ENCODE data around the gene ZNF664. TPM values are rescaled to one million over a fixed set of nuclear protein-coding genes. Genes with fewer than 3 reads are reported as not detected.

Gene ZNF664
- total and polyA plus RNA-seq, 2 of the 8 experiments (the other 6 are each of a cell fraction or from before 2014, with no cell fraction given), result 22.8 to 51.4 TPM

GRCh38 chr12:124026755-124027745 lies 54.0 kb downstream of the ZNF664 start (continued):
- no peak for TF ChIP-seq SRF (IDR thresholded peaks at IDR 0.05; ENCODE audit: low read depth, low read length)
- no peak for TF ChIP-seq EGR1 (IDR thresholded peaks at IDR 0.05; ENCODE audit: borderline replicate concordance, low read depth, low read length)
